Choroid plexus epithelial cell (primary cell): ENCODE measurements around the gene MDP1.
A peak's percentile ranks its signal among the peaks of the same experiment; 100 is the strongest.

Experiments
- DNase-seq: peaks from one replicate; pipeline ENCODE4 v3.0.0-alpha.2; 2010; ENCODE audit warnings: low read depth
- H3K4me3 ChIP-seq: 2 replicates; pipeline ENCODE4 v1.5.1; 2011; ENCODE audit warnings: low read depth, mild to moderate bottlenecking, control low read depth, low read length, moderate library complexity
- TF ChIP-seq, protein P1 (sequence below): conservative IDR thresholded peaks from 2 replicates; pipeline ENCODE4 v1.5.1; 2011; ENCODE audit warnings: low read depth, mild to moderate bottlenecking, control low read depth, inconsistent platforms, low read length, moderate library complexity

The MDP1 gene

DNA sequence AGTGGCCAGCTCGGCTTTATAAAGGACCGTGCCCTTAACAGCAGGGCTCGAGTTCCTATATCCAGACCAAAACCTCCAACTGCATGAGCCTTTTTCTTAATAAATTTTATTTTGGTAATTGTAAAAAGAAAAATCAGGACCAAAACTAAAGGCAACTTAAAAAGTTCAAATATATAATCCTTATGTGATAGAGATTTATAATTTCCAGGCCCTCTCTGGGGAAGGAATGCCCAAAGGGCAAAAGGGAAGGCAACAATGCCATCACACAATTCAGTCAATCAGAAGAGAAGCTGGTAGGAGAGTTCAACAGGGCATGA lies 26.8 kb downstream of the MDP1 start:
- TF ChIP-seq, protein P1, sequence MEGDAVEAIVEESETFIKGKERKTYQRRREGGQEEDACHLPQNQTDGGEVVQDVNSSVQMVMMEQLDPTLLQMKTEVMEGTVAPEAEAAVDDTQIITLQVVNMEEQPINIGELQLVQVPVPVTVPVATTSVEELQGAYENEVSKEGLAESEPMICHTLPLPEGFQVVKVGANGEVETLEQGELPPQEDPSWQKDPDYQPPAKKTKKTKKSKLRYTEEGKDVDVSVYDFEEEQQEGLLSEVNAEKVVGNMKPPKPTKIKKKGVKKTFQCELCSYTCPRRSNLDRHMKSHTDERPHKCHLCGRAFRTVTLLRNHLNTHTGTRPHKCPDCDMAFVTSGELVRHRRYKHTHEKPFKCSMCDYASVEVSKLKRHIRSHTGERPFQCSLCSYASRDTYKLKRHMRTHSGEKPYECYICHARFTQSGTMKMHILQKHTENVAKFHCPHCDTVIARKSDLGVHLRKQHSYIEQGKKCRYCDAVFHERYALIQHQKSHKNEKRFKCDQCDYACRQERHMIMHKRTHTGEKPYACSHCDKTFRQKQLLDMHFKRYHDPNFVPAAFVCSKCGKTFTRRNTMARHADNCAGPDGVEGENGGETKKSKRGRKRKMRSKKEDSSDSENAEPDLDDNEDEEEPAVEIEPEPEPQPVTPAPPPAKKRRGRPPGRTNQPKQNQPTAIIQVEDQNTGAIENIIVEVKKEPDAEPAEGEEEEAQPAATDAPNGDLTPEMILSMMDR = no peak
- no peak for DNase-seq
- H3K4me3 ChIP-seq = peak overlapping the region; percentile 41

DNA sequence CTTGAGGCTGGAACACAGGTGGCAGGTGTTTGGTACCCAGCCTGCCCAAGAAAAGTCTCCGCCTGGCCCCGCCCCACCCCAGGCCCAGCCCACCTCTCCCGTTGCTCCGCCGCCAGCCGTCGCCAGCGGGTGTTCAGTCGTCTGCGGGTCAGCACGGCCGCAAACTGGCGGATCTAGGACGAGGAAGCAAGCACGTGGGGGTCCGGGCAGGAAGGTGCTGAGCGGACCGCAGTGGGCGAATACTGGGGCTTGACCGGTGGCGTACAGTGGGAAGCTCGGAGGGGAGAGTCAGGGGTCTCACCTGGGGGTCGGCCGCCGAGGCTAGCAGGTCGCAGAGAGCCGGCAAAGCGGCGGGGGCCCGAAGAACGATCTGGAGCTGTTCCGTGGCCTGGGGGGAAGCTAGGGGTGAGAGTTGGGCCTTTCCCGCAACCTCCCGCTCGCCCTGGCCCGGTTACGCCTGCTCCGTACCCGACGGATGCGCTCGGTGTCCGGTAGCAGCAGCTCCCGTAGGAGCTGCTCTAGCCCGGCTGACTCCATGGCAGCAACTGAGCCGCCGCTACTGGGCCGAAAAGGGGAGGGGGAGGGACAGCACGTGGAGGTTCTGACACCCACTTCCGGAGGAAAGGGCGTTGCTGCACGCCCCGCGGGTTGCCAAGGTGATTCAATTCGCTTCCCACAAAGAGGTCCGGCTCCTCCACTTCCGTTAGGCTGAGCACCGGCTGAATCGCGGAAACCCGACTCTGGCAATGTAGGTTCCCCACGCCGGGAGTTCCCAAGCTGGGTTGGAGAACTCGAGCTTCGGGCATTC lies 27.4 kb downstream of the MDP1 start, which contains the start of gene IPO4:
IPO4 (minus strand) TSS at position 566 of the 808 bp plus-strand sequence; CDS start at position 537, 29 bp downstream.
- peak within 1 kb of the TSS; percentile 81 for H3K4me3 ChIP-seq
- peak; percentile 99 for DNase-seq
- TF ChIP-seq, protein P1 = no peak

DNA sequence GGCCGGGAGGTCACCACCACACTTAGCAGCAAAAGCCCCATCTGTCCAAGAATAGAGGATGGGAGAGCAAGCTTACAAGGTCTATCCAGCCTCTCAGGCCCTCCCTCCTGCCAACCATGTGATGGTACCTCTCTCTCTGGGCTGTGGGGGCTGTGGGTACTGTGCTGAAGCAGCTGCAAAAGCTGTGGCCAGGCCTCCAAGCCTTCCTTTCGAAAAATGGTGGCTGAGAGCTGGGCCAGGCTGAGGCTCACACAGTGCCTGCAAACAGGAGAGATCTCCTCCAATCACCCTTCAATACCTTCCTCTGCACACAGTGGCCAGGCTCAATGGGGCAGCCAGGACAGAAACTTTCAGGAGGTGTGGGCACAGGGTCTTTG lies 28.3 kb downstream of the MDP1 start:
- TF ChIP-seq, protein P1 = no peak
- peak overlapping the region; percentile 81 for H3K4me3 ChIP-seq
- DNase-seq = no peak

DNA sequence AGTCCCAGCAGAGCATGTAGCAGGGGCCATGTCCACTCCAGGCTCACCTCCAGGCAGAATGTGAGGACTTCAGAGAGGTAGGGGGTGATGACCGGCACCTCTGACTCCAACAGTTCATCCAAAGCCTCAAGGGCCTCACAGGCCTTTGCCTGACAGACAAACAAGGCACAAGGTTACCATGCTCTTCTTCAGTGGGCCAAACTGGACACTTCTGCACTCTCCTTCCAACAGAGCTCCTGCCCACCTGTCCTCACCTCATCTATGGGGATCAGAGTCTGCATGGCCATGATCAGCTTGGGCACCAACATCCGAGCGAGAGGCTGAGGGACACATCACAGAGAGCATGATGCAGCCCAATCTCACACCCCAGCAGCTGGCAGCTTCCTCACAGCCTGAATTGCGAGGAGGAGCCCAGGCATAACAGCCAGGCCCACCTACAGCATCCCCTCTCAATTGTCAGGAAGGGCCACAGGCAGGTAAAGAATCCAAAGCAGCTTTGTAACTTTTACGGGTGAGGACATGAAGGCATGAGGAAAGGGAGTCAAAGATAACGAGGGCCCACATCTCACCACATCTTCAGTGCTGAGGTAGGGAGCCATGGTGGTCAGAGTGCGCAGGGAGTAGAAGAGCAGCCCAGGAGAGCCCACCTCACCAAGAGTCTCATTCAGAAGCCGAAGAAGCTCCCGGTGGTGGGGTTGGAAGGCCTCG lies 28.9 kb downstream of the MDP1 start:
- DNase-seq = no peak
- TF ChIP-seq, protein P1 = no peak
- no peak overlapping the region for H3K4me3 ChIP-seq

DNA sequence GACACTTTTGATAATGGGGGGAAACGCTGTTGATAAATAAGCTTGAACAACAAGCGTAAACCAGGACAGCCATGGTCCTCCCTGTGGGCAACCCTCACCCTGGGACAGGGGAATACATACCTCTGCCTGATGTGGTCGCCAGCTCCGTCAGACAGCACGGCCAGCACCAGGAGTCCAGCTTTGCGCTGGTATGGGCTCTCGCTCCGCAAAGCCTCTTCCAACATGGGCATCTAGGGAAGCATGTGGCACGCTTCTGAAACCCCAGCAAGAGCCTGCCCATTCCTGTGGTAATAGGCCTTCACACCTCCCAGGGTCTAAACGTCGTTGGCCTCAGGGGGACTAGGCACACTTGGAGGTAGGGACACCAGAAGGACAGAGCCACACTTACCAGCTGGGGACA lies 30.1 kb downstream of the MDP1 start:
- DNase-seq = no peak
- TF ChIP-seq, protein P1 = no peak

DNA sequence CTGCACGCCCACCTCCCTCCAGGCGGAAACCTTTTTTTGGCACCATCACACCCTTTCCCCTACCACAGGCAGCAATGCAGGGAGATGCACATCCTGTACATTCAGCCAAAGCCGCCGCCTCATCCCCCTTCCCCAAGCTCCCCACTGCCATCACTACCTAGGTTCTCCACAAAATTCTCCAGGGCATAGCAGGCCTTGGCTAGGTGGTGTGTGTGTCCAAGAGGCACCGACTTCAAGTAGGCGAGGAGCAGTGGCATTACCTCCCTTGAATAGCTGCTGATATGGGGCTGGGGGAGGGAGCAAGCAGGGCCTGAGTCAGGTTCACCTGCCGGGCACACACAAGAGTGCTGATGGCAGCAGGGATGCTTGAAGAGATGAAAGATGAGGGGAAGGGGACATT lies 30.8 kb downstream of the MDP1 start:
- DNase-seq = no peak
- TF ChIP-seq, protein P1 = no peak
- H3K4me3 ChIP-seq = no peak overlapping the region

More for the DNA sequence above, 30.1 kb downstream of the MDP1 start:
- H3K4me3 ChIP-seq = no peak overlapping the region
